GM11168 (cell line): ENCODE results near the gene RGS9.

Source experiments
- in situ Hi-C: fragments of 300-500 bp; cut with MboI; formaldehyde crosslinking; loops from one replicate; pipeline ENCODE4 v1.12.0; 2022; ENCODE audit warnings: low sequenced_read_pairs; ENCODE audit not compliant: unreplicated experiment

Gene RGS9

DNA sequence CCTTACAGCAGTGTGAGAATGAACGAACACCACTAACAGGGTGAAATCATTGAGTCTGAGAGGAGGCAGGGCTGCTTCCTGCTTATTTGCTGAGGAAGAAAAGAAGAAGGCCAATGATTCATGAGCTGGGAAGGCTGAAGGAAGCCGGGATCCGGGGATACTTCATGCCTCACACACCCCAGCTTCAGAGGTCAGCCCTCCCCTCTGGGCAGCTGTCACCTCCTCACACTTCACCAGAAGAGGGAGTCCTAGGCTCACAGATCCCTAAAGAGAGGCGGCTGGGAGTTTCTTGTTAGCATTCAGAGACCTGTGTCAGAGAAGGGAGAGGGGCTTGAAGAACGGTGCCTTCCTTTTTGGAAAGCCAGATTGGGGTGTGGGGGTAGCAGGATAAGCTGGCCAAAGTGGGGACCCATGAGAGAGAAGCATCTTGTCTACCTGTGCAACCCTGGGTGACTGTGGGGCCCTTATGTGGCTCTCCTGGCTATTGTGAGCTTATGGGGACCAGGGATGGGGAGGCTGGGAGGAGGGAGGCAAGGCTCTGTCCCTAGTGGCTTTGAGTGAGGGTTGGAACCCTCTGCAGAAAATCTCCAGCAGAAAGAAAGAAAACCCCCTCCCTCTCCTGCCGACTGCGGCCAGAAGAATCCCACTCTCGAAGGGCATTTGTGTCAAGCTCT is 94.6 kb downstream of the RGS9 start:
- in situ Hi-C loops, result no loop called here

DNA sequence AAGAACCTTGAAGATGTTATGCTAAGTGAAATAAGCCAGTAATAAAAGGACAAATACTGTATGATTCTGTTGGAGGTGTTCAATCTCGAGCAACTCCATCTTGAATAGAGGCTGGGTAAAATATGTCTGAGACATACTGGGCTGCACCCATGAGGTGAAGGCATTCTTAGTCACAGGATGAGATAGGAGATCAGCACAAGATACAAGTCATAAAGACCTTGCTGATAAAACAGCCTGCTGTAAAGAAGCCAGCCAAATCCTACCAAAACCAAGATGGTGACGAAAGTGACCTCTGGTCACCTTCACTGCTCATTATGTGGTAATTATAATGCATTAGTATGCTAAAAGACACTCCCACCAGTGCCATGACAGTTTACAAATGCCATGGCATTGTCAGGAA is 98.1 kb downstream of the RGS9 start:
- in situ Hi-C loops, result no loop called here

DNA sequence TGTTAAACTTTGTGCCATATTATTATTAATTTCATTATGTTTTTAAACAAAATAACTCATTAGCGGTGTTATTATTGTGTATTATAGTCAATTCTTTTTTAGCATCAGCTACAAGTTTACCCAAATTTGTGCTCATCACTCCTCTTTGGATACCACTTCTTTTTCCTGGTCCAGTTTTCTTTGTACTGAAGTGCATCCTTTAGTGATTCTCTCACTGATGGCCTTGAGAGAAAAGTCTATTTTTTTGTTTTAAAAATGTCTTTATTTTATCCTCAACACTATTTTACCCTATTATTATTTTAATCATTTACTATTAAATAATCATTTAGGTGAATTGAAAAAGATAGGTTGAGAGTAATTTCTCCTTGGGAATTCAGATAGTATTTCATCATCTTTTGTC is 99.2 kb downstream of the RGS9 start:
- in situ Hi-C loops, result no loop called here

DNA sequence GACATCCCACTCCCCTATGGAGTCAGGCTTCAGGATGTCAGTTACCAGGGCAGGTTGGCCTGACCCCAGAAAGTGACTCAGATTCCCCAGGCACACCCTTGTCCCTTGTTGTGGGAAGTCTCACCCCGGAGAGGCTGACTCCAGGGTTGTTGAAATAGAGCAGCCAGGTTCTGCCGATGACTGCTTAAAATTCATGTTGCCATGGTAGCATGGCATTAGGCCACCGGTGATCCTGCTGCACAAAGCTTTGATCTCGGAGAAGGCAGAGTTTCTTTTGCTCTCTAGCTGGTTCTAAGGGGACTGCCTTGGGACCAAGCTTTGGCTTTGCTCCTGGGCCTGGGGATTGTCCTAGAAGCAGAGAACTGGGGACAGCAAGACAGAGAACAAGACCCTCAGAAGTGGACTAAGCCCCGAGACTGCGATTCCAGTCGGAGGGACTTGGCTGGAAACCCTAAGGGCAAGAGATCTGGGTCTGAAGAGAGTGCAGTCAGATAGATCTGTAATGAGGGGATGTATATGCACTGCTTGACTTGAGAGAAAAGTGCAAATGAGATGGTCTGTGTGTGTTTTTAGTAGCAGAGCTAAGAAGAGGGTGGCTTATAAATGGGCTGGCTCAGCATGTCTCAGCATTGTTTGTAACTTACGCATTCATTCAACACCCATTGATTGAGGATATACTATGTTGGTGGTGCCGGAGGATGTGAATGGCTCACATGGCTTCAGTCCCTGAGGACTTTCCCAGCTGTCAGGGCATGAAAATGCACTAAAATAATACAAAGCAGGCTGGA is 106.9 kb downstream of the RGS9 start:
- in situ Hi-C loops, result no loop called here

DNA sequence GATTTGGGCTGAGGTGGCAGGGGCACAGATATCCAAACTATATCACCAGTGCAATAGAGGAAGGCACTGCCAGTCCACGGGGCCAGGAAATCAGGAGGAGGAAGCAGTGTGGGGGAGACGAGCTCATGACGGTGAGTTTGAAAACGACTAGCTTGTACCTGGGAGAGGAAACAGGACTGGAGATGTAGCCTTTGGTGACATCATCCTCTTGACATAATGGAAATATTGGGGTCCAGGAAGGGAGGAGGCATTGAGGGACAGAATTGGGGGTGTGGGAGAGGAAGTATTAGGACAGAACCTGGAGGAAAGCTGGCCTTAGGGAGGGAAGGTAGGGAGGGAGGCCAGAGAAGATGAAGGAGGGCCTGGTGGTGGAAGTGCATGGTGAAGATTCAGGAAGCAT is 109.1 kb downstream of the RGS9 start:
- in situ Hi-C loops, result no loop called here

DNA sequence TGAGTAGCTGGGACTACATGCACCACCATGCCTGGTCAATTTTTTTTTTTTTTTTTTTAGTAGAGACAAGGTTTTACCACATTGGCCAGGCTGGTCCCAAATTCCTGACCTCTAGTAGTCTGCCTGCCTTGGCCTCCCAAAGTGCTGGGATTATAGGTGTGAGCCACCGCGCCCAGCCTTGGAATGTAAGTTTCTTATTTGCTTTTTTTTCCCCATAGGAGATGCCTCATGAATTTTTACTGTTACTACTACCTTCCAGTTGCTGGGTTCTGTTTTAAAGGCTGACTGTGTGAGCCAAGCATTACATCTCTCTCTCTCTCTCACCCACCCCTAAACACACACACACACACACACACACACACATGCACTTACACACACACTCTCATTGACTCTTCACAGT is 112.6 kb downstream of the RGS9 start:
- in situ Hi-C loops, result no loop called here

DNA sequence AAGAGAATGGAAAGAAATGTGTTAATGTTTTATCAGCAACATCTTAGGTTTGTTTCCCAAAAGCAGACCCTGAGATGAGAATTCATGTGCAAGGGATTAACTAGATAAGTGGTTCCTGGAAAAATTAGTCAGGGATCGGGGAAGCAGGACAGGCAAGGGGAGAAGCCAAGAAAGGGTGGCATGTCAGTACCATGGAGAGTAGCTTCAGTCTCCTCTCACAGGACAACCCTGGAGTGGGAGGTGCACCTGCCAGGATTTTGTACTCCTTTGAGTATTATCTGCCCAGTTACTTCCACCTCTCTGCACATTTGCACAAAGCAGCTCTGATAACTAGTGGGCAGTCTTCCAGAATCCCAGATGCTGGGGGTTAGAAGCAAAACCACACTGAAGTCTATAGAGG is 117.0 kb downstream of the RGS9 start:
- in situ Hi-C loops, result no loop called here

DNA sequence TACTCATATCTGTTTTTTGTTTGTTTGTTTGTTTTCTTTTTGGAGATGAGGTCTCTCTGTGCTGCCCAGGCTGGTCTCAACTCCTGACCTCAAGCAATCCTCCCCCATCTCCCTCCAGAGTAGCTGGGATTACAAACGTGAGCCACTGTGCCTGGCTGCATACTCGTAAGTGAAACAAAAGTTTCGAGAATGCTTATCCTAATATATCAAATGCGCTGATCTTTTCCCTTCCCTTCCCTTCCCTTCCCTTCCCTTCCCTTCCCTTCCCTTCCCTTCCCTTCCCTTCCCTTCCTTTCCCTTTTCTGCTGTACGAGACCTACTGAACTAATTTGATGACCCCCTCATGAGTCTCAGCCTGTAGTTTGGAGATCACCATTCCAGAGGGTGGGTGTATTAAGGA is 122.1 kb downstream of the RGS9 start:
- in situ Hi-C loops, result no loop called here

DNA sequence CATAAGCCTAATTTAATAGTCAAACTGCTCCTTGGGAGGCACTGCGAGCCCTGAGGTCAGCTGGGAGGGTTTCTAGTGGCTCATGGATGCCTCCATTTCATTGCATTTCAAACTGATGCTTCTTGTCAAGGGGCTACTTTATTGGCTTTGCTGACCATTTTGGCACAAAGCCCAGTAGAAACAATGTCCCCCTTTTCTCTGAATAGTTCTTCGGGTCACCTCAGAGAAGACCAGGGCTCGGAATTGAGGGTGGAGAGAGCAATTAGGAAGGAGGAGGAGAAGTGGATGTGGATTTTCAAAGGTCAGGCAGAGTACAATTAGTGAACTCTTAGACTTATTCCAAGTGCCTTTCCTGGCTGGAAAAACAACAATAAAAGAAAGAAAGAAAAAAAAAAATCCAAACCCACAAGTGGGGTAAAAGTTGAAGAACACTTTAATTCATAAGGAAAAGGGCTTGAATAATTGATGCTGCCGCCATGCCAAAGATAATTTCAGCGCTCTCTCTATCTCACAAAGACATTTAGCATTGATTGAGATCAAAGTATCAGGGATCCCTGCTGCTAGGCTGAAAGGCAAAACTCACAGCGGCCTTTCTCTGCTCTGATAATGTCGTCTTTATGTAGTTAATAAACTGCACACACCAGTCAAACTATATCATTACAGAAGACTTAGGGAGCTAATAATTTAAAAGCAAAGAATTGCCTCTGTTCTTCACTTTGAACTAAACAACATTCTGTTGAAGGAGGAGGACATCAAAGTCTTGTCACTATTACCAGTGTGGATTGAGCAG is 122.7 kb downstream of the RGS9 start:
- in situ Hi-C loops, result no loop called here

DNA sequence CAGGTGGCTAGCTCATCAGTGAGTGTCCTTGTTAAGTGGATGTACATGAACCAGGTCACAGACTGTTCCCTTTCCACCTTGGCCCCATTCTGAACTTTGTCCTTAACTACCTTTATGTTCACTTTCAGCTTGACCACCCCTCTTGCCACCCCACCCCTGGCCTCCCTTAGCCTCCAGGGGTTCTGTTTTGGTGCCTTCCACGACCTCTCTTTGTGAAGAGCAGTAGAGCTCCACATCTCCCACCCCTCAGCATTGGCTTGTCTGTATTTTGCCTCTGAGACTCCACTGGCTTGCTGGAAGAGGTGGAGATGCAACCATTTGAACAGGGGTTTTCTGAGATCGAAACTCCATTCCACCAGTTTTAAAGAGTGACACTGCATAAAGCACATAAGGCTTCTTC is 123.5 kb downstream of the RGS9 start:
- in situ Hi-C loops, result no loop called here

DNA sequence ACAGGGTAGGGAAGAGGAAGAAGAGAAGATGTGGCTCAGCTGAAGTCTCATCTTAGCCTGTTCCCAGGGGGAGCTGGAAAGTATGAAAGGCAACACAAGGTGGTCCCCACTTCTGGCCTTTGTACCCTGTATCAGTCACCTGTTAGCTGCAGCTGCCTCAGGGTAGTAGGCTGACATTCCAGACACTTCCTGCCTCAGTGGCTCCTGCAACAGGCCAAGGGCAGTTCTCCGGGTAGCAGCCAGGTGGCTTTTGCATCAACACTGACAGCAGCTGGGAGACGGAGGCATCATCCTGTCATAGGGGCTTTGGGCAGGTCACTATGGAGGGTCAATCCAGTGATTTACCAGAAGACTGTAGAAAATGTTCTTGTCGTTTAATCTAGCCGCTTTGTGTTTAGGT is 124.0 kb downstream of the RGS9 start:
- in situ Hi-C loops, result no loop called here

DNA sequence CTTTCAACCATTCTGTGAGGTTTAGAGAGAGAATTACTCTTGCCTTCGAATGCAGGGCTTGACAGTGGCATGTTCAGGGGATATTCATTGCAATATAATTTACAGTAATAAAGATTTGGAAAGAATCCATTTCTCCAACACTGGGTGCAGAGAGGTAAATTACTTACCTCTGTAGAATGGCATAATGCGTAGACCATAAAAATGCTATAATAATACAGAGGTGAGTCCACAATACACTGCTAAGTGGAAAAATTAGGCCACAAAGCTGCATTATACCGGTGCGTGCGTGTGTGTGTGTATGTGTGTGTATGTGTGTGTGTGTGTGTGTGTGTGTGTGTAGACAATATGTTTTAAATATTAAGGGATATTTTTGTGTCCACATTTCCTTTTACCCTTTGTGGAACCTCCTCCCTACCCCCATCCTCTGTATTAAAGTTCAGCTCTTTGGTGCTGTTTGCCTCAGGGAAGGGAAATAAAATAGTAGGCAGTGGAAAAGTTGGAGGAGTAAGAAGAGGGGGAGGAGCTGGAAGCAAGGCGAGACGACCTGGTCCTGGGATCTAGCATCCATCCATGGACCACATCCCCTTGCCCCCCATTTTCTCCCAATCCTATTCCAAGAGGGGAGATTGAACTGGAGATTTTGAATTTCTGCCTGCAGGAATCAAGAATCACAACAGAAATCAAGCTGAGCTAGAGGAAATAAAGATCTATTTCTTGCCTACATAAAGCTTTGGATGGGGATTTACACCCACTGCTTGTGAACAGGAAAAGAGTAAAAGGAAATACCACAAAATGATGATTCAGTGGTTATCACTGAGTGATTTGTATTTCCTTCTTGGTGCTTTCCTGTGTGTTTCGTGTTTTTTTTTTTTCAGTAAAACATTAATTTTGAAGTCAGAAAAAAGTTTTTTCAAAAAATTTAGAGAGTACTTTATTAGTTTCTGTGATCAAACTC is 124.8 kb downstream of the RGS9 start:
- in situ Hi-C loops, result no loop called here

DNA sequence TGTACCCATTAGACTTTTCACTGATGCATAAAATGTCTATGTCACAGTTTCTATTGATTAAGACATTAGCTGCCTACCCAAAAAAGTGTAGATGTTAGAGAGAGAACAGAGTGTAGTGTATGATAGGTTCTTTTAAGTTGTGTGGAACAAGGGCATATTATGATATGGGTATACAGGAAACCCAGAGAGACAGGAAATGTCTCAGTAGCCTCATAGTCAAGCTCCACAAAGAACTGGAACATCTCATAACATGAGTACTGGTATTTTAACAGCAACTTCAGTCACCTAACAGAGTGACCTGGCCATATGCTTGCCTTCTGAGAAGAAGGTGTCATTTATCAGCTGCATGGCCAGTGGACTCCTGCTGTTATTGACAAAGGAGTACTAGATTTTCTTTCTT is 128.1 kb downstream of the RGS9 start:
- in situ Hi-C loops, result no loop called here

DNA sequence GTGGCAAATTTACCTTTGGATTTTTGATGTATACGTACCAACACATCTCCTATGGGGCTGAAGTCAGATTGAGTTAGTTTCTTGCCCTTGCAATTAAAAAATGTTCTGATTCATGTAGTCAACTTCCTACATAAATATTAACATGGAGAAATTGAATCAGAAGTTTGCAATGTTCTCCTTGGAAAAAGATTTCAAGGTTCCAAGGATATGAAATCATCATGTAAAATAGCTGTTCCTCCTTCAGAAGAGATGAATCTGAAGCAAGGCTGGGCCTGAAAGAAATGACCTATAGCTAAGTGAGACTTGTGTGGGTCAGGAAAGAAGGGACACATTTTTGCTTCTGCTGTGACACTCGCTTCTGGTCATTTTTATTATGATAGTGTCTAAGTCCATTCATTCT is 131.7 kb downstream of the RGS9 start:
- in situ Hi-C loops, result no loop called here

DNA sequence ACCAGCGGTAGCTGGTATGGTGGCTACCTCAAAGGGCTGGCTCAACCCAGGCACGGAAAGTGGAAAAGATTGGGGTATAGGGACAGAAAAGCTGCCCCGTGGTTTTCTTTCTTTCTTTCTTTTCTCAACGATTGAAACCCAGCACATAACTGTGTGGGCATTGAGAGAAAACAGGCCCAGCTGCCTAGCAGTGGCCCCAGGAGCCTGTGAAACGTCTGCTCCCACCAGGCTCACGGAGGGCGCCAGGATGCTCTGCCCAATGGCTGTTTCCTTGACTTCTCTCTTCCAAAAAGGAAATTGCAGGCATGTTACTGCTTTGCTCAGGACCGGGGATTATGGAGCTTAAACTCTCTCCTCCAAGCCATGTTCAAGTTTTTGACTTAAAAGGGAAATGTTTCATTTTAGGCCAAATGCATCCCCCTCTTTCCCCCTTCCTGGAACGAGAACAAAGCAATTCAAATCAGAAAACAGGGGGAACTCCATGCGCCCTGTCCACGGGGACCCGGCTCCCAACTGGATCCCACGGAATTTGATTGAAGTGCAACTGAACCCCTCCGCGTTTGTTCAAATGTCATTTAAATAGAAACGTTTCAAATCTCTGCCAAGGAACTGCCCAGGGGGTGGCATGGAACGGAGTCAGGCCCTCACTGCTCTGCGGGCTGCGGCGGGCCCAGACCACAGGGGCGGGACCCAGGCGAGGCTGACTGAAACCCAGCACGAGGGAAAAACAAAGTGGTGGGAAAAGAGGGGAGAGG is 133.5 kb downstream of the RGS9 start:
- in situ Hi-C loops, result no loop called here

DNA sequence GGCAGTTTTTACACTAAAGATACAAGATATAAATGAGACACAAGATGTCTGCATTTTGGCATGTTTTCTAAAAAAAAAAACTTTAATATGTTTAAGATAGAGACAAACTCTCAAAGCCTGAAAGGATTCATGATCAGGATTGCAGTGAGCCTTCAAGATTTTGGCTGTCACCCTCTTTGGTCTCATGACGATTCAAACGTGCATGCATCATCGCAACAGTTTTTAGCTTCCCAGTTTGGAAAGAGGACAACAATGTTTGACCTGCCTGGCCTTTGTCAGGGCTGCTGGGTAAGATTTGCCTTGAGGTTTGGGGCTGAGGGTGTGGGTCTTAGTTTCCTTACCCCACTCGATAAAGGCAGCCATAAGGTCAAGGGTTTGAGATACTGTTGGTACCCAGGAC is 134.1 kb downstream of the RGS9 start:
- in situ Hi-C loops, result no loop called here
